K562 treated with DMSO at 1 percent for 4 hours (cell line): ENCODE measurements around the gene GUCA2A. TPM values are rescaled to one million over a fixed set of nuclear protein-coding genes. Genes with fewer than 3 reads are reported as not detected.

Experiments used
- total RNA-seq: library from RNA; unstranded; fragments of 300-600 nt; gene quantifications from 2 replicates; pipeline ENCODE4 v1.2.3, GENCODE V29; 2022; ENCODE audit not compliant: insufficient read depth

GUCA2A gene
- not detected in 2 replicates for total RNA-seq

GRCh38 chr1:42164551-42165420, at the start of gene GUCA2A:
GUCA2A (minus strand) TSS chr1:42164745; CDS start chr1:42164712, 33 bp downstream.

GRCh38 chr1:42152907-42153600, 11.5 kb downstream of the GUCA2A start, which contains the start of gene GUCA2B:
GUCA2B (plus strand) TSS chr1:42153410; CDS start chr1:42153451, 41 bp downstream.

Other genes with a start within 250 kb of the GUCA2A start
- gene HIVEP3, start 245.8 kb downstream of the GUCA2A start, total RNA-seq = 0.27 and 1.9 TPM in 2 replicates
- not detected in 2 replicates for gene GUCA2B, start 11.3 kb downstream of the GUCA2A start, total RNA-seq
- 11.7 and 15.3 TPM in 2 replicates for gene FOXJ3, start 170.5 kb upstream of the GUCA2A start, total RNA-seq
- not detected in 2 replicates for gene RIMKLA, start 216.0 kb upstream of the GUCA2A start, total RNA-seq